Measurements from ENCODE around the gene PBLD.
"Not testable (repeated sequence)": the region's sequence is repeated elsewhere in the genome, so short reads cannot be mapped to it uniquely, and the experiment has no call there.

The PBLD gene

DNA sequence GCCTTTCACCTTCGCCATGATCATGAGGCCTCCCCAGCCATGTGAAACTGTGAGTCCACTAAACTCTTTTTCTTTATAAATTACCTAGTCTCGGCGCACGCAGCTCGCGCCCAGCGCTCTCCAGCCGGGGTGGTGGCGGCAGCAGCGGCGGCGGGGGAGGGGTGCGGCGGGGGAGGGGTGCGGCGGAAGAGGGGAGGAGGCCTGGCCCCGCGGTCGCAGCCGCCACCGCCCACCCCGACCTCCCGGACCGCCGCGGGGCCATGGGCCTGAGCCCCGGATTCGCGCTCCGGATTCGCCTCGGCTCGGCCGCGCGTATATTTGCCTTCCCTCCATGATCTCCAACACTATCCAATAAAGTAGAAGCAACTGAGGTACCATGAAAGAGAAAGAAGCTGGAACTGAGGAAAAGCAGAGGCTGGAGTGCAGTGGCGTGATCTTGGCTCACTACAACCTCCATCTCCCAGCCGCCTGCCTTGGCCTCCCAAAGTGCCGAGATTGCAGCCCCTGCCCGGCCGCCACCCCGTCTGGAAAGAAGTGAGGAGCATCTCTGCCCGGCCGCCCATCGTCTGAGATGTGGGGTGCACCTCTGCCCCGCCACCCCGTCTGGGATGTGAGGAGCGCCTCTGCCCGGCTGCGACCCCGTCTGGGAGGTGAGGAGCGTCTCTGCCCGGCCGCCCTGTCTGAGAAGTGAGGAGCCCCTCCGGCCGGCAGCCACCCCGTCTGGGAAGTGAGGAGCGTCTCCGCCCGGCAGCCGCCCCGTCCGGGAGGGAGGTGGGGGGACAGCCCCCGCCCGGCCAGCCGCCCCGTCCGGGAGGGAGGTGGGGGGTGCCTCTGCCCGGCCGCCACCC lies 53.6 kb downstream of the PBLD start:
- DNase-seq (ENCODE audit: low spot score) = not testable (repeated sequence)

DNA sequence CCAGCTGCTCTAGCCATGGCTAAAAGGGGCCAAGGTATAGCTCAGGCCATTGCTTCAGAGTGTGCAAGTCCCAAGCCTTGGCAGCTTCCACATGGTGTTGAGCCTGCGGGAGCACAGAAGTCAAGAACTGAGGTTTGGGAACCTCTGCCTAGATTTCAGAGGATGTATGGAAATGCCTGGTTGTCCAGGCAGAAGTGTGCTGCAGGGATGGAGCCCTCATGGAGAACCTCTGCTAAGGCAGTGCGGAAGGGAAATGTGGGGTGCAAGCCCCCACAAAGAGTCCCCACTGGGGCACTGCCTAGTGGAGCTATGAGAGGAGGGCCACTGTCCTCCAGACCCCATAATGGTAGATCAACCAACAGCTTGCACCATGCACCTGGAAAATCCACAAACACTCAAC lies 54.9 kb downstream of the PBLD start:
- not testable (repeated sequence) for DNase-seq (ENCODE audit: low spot score)

DNA sequence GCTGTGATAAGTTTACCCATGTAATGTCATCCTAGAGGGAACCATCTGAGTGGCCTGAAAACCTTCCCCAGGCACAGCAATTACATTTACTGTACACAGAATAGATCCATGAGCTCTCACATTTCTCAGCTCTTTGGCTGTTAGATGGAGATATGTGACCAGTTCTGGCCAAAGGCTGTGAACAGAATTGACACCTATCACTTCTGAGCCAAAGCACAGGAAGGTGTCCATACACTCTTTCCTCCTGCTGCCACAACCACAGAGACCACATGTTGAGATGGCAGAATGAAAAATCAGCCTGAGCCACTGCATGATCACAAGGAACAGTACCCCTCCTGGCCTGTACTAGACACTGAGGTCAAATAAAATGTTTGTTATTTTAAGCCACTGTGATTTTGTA lies 56.5 kb downstream of the PBLD start:
- DNase-seq (ENCODE audit: low spot score) = no peak

DNA sequence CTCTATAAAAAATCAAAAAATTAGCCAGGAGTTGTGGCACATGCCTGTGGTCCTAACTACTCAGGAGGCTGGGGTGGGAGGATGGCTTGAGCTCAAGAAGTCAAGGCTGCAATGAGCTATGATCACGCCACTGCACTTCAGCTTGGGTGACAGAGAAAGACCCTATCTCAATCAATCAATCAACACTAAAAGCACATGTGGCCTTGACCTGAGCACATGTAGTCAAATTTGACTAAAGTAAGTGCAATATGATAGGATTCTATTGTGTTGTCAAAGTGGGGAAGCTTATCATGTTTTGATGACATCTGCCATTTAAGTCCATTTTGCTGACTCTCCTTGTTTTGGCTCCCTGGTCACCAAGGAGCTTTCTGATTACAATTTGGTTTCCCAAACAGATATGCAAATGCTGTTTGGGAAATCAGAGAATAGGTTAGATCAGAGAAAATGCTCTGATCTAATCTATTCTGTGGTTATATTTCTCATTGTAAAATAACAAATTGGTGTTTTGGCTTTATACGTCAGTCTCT lies 57.1 kb downstream of the PBLD start:
- DNase-seq (ENCODE audit: low spot score) = no peak

DNA sequence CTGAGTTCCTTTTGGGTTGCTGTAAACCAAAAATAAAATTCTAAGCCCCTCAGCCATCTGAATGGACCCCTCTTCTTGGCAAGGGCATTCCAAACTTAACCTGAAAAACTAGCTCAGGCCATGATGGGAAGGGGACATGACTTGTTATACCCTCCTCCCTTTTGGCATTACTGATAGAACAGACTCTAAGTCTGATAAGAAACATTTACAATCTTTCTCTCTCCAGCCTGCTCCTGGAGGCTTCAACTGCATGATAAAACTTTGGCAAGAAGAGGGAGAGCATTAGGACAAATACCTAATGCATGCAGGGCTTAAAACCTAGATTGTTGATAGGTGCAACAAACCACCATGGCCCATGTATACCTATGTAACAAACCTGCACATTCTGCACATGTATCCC lies 59.9 kb downstream of the PBLD start:
- DNase-seq (ENCODE audit: low spot score) = no peak

DNA sequence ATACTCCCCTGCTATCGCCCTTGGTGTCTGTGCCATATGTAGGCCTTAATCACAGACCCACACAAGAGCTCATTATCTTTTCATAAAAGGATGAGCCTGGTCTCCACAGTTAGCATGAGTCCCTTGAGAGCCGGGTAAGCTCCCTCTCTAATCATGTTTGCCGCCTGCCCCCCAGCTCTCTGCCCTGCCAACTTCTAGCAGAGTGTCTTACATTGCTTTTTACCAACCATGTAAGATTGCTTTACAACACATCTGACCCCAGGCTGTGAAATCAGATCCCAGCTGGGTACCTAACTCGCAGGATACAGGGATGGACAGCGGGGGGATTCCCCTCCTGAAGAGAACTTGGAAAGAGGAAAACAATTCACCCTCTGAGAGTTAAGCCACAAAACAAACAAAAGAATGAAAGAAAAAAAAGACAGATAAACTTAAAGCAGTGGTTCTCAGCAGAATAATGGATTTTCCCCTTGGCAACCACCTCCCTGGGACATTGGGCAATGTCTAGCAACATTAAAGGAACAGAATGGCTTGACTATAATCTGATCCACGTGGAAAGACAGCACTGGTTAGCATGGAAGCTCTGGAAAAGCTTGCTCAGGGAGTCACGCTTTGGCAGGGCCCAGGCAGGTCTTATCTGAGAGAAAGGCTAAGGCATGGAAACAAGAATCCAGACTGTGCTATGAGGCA lies 61.4 kb downstream of the PBLD start:
- no peak for DNase-seq (ENCODE audit: low spot score)

DNA sequence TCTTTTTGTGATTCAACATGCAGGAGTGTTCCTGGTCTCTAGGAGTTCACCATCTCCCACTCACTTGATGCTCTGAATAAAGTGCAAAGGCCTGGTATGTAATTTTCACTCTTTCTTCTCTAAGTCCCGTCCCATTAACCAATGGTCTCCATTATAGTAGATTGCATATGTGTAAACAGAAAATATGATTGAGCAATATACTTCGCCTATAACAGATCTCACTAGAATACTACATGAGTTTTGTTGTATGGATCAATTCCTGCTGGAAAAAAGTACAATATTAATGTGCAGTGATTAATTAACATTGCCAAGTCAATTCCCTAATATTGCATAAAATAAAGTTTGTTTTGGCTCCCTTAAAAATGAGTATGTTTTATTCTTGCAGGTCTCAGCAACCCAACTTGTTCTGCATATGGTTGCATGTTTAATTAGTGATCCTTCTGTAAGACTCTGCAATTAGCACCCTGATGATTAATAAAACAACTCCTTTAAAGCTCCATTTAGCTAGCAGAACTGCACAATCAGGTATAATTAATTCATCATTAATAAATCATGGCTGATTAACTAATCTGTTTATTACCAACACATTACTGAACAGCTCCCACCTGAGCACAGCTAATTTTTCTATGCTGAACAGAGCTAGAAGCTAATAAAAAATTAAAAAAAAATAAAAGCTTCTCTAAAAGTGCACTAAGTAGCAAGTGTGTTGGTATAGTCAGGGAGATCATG lies 63.0 kb downstream of the PBLD start:
- no peak for DNase-seq (ENCODE audit: low spot score)

DNA sequence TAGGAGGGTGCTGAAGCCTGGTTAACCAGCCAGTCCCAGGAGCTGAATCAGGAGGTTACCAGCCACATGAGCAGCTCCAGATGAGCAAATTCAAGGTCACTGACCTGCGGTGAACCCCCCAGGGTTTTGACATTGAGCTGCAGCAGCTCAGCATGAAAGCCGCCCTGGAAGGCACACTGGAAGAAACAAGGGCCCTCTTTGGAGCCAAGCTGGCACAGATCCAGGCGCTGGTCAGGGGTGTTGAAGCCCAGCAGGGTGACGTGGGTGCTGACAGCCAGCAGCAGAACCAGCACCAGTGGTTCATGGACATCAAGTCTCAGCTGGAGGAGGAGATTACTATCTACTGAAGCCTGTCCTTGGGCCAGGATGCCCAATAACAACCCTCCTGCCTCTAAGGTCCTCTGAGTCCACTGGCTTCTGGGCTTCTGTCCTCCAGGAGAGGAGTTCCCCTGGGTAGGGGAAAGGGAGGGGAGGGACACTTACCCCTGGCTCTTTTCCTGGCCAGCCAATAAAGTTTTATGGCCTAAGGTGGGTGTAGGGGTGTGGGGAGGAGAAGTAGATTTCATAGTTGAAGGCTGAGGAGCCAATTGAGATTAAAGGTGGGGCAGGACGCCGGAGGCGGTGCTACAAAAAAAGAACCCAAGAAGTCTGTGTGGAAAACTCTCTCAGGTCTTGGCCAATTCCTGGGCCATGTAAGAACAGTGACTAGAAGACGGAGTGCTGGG lies 71.4 kb downstream of the PBLD start:
- no peak for DNase-seq (ENCODE audit: low spot score)

DNA sequence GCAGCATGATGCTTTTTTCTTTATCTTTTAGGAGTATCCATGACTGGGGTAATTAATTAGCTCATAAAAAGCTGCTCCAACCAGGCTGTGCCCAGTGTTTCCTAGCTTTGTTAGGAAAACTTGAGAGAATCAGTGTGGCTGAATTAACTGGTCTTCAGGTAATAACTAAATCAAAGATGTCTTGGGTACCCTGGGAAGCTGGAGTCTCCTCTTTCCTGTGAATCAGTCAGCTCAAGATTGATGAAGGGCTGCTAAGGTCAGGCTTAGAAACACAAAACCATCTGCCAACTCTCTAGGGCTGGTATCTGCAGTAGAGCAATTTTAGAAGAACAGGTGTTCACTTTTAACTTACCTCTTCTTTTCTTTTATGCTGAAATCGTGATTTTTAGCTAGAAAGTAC lies 79.4 kb downstream of the PBLD start:
- no peak for DNase-seq (ENCODE audit: low spot score)

DNA sequence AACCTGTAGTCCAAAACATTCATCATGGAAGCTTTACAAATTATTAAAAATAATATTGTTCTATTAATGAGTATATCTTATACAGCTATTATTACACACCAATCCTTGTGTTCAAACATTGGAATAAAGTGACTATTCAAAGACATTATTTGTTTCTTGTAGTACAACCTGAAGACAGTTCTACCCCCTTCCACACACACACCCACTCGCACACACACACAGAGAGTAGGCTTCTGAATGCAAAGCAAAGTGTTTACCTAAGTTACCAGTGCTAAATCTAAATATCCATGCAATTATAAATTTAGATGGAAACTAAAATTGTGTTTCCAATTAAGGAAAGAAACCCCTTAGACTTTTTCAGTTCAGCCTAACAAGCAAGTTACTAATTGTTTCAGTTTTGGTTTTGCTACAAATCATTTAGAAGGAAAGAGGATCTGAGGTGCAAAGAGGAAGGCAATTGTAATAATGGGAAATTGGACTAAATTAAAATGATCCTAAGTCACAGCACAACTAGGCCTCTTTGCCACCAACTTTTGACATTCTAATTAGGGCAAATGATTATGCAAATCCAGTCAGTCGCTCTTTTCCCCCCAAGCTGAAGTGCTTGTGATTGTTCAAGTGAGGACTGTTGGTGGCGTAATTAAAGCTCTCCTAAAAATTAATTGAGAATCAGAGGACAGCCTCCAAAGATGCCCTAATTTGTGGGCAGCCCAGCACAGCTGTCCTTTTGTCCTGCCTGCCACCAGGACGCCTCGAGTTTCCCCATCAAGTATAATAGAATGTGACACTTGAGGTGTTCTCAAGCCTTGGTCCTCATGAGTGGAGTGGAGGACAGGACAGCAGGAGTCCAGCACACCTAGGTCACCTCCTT lies 80.9 kb downstream of the PBLD start:
- no peak for DNase-seq (ENCODE audit: low spot score)

DNA sequence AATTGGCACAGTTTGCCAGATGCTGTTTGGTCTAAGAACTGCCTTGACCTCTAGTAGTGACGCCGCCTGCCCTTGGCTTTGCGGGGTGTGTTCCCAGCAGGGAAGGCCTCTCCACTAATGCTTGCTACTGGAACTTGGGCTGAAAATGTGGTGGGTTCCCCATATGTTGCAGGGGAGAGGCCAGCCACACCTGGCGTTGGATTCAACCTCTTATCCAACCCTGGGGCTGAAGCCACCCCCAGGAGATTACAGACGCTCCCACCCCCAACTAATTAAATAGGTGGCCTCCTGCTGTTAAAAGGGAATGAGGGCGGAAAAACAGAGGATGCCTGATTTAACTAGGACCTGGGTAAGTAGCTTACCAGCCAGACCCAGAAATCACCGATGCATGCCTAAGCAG lies 81.6 kb downstream of the PBLD start:
- no peak for DNase-seq (ENCODE audit: low spot score)

DNA sequence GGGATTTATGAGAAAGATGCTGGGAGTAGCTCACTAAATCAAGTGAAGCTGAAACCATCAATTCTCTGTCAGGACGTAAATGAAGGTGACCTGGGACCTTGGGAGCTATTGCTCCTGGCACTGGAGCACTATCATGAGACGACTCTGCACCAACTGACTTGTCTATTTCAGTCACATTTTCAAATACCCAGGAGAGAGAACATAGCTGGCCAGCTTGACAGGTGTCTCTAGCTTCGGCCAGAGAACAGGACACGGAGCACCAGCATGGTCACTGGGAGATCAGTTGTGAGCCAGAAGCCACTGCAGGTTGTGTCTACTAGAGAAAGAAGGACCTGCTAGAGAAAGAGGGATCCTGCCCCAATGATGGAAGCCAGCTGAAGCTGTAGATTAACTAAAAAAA lies 83.4 kb downstream of the PBLD start:
- DNase-seq (ENCODE audit: low spot score) = no peak

DNA sequence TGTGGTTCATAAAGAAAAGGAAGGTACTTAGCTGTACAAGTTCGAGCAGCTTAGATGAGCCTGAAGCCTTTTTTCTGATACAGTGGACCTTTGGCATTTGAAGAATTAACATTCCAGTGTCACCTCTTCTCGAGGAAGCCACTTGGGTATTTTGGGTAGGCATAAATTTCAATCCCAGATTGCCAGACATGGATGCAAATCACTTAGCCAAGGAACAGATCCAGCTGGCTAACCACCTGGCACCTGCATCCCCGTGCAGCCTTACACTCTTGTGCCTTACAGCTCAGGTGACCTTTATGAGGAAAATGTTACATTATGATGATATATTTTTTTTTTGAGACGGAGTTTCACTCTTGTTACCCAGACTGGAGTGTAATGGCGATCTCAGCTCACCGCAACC lies 84.8 kb downstream of the PBLD start:
- no peak for DNase-seq (ENCODE audit: low spot score)

DNA sequence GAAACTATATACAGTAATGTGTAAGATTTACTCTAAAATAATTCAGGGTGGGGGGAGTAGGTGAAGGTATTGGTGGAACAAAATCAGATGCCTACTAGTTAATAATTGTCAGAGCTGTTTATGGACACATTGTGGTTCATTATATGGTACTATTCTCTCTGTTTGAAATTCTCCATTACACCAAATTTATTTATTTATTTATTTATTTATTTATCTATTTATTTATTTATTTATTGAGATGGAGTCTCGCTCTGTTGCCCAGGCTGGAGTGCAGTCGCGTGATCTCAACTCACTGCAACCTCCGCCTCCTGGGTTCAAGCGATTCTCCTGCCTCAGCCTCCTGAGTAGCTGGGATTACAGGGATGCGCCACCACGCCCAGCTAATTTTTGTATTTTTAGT lies 86.3 kb downstream of the PBLD start:
- DNase-seq (ENCODE audit: low spot score) = not testable (repeated sequence)

DNA sequence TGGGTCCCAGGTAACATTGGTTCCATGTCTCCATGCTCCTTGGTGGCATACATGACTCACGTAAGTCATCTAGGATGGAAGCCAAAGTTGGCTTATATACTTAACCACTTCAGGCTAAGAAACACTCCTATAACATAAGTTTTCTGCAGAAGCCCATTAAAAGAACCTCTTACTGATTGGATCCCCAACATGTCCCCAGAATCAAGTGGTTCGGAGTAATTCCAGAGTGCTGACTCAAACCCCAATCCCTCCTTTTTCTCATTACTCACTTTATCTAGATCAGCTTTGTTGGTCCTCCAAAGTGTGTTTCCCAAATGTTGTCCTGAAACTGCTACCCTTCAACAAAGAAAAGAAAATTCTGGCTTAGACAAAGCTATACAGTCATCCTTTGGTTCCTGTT lies 90.7 kb downstream of the PBLD start:
- no peak for DNase-seq (ENCODE audit: low spot score)

DNA sequence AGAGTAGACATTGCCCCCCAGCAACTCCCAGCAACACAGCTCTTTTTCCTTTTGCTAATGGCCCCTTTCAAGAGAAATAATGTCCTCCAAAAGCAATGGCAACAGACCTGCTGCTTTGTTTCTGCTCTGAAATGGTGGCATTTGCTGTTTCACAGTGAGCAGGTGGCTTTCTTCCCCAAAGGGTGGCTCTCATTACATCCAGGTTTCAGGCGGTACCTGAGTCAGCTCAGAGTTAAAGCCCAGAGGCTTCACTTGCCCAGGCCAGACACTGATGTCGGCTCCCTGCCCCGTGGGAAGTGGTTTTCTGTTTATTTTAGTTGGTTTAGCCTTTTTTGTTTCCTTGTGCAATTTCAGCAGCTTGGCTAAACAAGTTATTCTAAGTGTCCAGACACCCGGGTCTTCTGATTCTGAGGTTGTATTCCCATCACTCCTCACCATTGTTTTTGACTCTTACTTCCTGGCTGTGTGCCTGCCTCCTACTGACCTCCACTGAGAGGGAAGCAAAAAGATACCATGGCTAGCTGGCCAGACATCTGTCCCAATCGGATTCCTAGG lies 93.1 kb downstream of the PBLD start:
- no peak for DNase-seq (ENCODE audit: low spot score)

DNA sequence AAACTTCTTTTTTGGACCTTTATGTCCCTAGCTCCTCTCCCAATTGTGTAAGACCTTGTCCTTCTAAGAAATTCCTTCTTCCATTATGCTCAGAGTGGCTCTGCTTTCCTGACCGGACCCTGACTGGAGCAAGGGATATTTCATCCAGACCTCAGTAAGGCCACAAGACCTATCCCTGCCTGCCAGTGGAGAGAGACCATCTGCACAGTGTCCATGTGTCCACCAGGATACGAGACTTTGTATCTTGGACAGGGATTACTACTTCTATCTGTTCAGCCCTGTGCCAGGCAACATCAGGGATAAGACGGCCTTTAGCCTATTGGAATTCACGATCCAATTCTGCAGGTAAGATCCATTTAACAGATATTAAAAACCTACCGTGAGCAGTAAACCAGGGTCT lies 93.7 kb downstream of the PBLD start:
- no peak for DNase-seq (ENCODE audit: low spot score)

DNA sequence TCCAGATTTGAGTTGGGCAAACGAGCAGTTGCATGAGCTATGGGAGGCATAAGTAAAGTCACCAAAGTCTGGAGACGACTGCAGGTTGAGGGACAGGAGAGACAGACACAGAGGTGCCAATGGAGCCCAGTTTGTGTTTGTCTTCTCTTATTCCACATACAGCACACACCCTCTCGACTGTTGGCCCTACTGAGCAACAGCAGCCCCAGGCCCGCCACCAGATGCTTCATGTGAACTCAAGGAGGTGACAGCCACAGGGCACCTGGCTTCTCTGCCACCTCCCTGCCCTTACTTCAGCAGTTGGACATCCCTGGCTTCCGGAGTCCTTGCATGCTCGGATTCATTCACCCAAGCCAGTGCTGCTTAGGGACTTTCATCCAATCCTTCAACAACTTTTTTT lies 94.4 kb downstream of the PBLD start:
- DNase-seq (ENCODE audit: low spot score) = no peak

DNA sequence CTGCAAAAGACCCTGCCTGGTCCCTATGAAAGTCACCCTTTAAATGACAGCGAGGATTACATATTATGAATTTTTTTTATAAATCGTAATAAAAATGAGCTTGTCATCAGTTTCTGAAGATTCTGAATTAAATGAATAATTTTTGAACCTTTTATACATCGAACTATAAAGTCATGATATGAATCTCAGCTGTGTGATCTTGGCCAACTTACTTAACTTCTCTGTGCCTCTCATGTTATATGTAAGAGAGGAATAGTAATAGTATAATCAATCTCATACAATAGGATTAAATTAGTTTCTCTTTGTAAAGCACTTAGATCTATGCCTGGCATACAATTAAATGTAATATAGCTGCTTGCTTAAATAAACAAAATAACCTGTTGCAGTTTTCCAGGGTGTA lies 95.6 kb downstream of the PBLD start:
- no peak for DNase-seq (ENCODE audit: low spot score)

DNA sequence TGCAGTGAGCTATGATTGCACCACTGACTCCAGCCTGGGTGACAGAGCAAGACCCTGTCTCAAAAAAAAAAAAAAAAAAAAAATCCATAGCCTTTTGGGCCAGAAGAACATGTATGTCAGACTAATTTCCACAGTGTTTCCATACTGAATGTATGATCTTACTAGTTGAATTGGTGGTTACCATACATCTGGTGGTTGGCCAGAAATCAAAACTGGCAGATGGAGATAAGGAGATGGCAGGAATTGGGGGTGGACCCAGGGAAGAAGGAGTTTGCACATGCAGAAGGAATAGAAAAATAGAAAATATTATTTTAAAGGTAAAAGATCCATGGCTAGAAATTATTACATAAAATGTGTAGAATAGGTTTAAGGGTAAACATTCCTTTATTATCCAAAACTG lies 97.1 kb downstream of the PBLD start:
- DNase-seq (ENCODE audit: low spot score) = no peak

DNA sequence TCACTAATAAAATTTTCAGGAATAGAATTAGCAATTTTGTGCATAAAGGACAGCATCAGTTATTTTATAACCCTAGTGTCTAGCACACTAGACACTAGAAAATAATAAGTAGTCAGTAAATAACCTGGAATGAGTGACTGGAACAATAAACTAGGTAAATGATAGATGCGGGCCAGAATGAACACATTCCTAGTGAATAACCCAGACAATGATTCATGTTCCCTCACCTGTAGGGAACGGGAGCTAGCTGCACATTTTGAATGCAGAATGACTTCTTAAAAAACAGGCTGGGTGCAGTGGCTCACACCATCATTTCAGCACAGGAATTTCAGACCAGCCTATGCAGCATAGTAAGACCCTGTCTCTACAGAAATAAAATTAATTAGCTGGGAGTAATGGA lies 97.6 kb downstream of the PBLD start:
- DNase-seq (ENCODE audit: low spot score) = no peak
